ENCODE data around the gene TBCE. TPM values are rescaled to one million over a fixed set of nuclear protein-coding genes. Genes with fewer than 3 reads are reported as not detected.
A peak's percentile ranks its signal among the peaks of the same experiment; 100 is the strongest.

TBCE gene
- total RNA-seq, 2 donors from 2014 or later = 26.9 to 28.8 TPM

DNA sequence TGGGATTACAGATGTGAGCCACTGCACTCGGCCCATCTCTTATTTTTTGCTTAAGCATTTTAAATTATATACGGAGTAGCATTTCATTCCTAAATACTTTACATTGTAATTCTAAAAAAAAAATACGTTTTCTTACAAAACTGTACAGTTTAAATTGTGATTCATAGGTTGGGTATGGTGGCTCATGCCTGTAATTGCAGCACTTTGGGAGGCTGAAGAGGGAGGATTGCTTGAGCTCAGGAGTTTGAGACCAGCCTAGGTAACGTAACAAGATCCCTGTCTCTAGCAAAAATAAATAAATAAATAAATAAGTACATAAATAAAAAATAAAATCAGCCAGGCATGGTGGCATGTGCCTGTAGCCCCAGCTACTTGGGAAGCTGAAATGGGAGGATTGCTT lies 24.6 kb downstream of the TBCE start:
- peaks cover 0 to 11% of the 10 kb centered on the region in 2 donors for H3K36me3 Mint-ChIP-seq
- H3K27ac Mint-ChIP-seq = no peak overlapping the region
- H3K9me3 Mint-ChIP-seq = peaks cover 0 to 3% of the 10 kb centered on the region in 2 donors
- no peak for DNase-seq (ENCODE audit: low spot score in 2 of 2)
- no peak for ATAC-seq

DNA sequence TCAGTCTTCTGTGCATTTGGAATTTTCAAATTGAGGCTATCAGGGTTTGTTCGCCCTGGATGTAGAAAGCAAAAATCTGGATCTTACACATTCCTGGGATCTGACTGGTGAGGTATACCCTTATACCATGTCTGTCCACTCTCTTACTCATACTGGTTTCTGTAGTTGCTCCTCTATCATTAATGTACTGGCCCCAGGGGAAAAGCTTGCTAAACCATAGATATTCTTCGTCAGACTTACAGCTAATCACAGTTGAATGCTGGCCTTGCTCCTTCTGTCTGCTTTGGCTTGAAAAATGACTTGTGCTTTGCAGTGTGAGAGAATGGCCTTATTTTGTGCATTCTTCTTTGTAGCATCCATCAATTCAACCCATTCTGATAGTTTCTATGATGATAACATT lies 30.5 kb downstream of the TBCE start:
- DNase-seq (ENCODE audit: low spot score in 2 of 2) = no peak
- no peak for ATAC-seq
- Mint-ChIP-seq H3K9me3 (no peaks in the 10 kb centered on the region), H3K27ac (no peak overlapping the region), H3K36me3 (no peaks in the 10 kb centered on the region)

- Mint-ChIP-seq H3K27ac (no peak overlapping the region), H3K9me3 (no peaks in the 10 kb centered on the region), H3K36me3 (no peaks in the 10 kb centered on the region)
- ATAC-seq (no peak), DNase-seq (ENCODE audit: low spot score in 2 of 2) (no peak)
Measured at GRCh38 chr1:235399661-235400060, 32.4 kb downstream of the TBCE start.

GRCh38 chr1:235401251-235401650 lies 34.0 kb downstream of the TBCE start:
- H3K27ac Mint-ChIP-seq = no peak overlapping the region
- ATAC-seq (no peak), DNase-seq (ENCODE audit: low spot score in 2 of 2) (no peak)
- H3K36me3 Mint-ChIP-seq = no peaks in the 10 kb centered on the region
- no peaks in the 10 kb centered on the region for H3K9me3 Mint-ChIP-seq

DNA sequence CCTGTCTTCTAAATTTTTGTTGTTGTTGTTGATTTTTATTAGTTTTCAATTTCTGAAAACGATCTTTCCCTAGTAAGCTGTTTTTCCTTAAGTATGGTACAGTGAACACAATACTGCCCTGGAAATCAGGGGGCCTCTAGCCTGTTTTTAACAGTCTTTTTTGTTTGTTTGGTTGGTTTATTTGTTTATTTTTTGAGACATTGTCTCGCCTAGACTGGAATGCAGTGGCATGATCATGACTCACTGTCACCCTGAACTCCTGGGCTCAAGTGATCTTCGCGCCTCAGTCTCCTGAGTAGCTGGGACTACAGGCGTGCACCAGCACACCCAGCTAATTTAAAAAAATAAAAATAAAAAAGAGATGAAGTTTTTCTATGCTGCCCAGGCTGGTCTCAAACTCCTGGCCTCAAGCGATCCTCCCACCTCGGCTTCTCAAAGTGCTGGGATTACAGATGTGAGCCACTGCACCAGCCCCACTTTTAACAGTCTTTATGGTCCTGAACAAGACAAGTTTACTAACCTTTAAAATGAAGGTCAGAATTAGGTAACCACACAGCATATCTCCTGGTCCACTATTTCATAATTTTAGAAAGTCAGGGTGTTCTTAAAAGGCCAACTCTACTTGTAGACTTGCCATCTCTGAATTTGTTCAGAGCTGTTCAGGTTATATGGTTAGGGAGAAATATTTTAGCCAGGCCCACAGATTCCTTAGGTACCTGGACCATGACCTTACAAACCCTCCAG lies 35.4 kb downstream of the TBCE start:
- DNase-seq (ENCODE audit: low spot score in 2 of 2) (no peak), ATAC-seq (no peak)
- H3K27ac Mint-ChIP-seq = no peak overlapping the region
- no peaks in the 10 kb centered on the region for H3K9me3 Mint-ChIP-seq
- H3K36me3 Mint-ChIP-seq = no peaks in the 10 kb centered on the region

- Mint-ChIP-seq H3K36me3 (no peaks in the 10 kb centered on the region), H3K27ac (no peak overlapping the region)
Measured at GRCh38 chr1:235403593-235403992, 36.4 kb downstream of the TBCE start.

GRCh38 chr1:235404190-235404589 lies 37.0 kb downstream of the TBCE start:
- Mint-ChIP-seq H3K27ac (no peak overlapping the region), H3K36me3 (no peaks in the 10 kb centered on the region), H3K9me3 (no peaks in the 10 kb centered on the region)
- no peak for DNase-seq (ENCODE audit: low spot score in 2 of 2)
- ATAC-seq = no peak

More at GRCh38 chr1:235403593-235403992, 36.4 kb downstream of the TBCE start:
- no peaks in the 10 kb centered on the region for H3K9me3 Mint-ChIP-seq
- ATAC-seq (no peak), DNase-seq (ENCODE audit: low spot score in 2 of 2) (no peak)

DNA sequence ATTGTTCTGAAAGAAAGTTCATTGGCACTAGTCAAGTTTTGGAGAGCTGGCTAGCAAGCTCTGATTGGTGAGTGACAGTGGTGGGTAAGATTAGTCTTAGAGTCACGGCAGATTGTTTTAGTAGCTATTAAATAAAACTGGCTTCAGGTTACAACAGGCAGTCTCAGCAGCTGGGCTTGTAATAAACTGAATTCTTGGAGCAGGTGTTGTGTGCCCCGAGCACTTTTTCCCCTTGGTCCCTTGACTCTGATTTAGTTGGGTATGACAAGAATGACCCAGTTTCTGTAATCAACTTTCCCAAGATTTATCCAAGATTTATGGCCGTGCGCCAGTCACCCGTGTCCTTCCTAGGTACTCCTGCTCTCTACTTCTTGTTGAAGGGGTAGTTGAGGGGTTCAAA lies 40.2 kb downstream of the TBCE start:
- H3K9me3 Mint-ChIP-seq = no peaks in the 10 kb centered on the region
- ATAC-seq (no peak), DNase-seq (ENCODE audit: low spot score in 2 of 2) (no peak)
- no peak overlapping the region for H3K27ac Mint-ChIP-seq
- H3K36me3 Mint-ChIP-seq = no peaks in the 10 kb centered on the region

GRCh38 chr1:235408503-235408960 lies 41.3 kb downstream of the TBCE start:
- Mint-ChIP-seq H3K36me3 (no peaks in the 10 kb centered on the region), H3K27ac (no peak overlapping the region), H3K9me3 (no peaks in the 10 kb centered on the region)
- ATAC-seq = no peak
- DNase-seq (ENCODE audit: low spot score in 2 of 2) = no peak

DNA sequence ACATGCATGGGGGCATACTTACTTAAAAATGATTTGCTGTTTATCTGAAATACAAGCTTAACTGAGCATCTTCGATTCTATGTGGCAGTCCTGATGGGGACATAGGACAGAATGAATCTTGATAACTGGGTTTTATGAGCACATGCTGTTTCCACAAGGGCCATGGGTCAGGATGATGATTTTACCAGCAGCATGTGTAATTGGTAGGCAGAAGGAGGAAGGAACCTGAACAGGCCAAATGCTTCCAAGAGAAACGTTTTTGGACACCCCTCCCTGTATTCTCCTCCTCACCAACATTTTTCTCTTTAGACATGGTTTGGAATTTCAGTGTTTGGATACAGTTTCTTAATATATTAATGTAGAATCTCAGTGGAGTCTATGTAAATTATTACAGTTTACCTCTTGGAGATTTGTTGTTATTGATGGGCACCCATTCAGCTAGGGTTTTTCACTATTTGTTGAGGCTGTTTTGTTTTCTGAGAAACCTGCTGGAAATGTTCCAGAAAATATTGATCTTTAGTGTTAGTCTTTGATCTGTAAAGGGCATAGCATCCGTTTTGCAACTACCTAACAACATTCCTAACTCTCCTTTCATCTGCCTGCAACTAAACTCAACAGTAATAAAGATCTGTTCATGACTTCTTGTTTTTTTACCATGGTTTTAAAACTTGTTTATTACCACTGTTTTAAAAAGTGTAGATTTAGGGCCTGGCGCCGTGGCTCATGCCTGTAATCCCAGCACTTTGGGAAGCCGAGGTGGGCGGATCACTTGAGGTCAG lies 42.0 kb downstream of the TBCE start:
- Mint-ChIP-seq H3K9me3 (no peaks in the 10 kb centered on the region), H3K36me3 (no peaks in the 10 kb centered on the region), H3K27ac (no peak overlapping the region)
- ATAC-seq = no peak
- no peak for DNase-seq (ENCODE audit: low spot score in 2 of 2)

- H3K36me3 Mint-ChIP-seq = no peaks in the 10 kb centered on the region
- H3K27ac Mint-ChIP-seq = no peak overlapping the region
- no peaks in the 10 kb centered on the region for H3K9me3 Mint-ChIP-seq
- ATAC-seq (no peak), DNase-seq (ENCODE audit: low spot score in 2 of 2) (no peak)
Measured at GRCh38 chr1:235410467-235410866, 43.2 kb downstream of the TBCE start.

- peak in 1 of 2 donors; percentile 75 for ATAC-seq
- no peak for DNase-seq (ENCODE audit: low spot score in 2 of 2)
- H3K27ac Mint-ChIP-seq = peak overlapping the region in 1 of 2 donors; percentile 50
- no peaks in the 10 kb centered on the region for H3K9me3 Mint-ChIP-seq
- no peaks in the 10 kb centered on the region for H3K36me3 Mint-ChIP-seq
Measured at GRCh38 chr1:235411489-235412486, 44.6 kb downstream of the TBCE start.

DNA sequence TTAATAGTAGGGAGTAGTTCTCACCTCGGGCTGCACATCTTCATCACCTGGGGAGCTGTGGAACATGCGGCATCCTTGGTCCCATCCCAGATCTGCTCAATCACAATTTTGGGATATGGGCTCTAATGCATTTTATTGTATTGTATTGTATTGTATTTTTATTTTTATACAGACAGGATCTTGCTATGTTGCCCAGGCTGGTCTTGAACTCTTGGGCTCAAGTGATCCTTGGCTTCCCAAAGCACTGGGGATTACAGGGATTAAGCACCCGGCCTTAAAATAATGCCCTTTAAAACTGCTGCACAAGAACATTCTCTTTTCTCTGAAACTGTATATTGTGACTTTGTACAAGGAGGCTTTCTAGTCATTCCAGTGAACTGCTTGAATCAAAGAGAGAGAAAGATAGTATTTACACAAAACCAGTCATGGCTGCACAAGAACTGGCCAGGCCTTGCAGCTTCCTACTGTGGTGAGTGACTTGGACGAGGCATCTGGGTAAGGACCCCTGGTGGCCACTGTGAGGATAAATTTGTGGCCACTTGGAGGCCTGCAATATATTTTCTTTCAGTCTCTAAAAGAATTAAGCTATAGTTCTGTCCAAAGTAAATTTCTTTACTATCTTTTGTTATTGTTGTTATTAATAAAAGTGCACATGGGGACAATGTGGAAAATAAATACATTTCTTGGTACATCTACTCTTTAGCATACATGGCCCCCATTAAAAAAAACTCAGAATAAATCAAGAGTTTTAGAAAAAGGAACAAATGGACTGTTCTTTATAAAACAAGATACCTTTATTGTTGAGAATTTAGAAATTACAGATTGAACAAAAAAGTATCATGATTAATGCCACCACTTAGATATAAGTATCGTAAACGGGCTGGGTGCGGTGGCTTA lies 48.0 kb downstream of the TBCE start:
- Mint-ChIP-seq H3K27ac (no peak overlapping the region), H3K36me3 (no peaks in the 10 kb centered on the region), H3K9me3 (no peaks in the 10 kb centered on the region)
- ATAC-seq = peak; percentile 68 to 78
- DNase-seq (ENCODE audit: low spot score in 2 of 2) = peak in 1 of 2 donors; percentile 42

DNA sequence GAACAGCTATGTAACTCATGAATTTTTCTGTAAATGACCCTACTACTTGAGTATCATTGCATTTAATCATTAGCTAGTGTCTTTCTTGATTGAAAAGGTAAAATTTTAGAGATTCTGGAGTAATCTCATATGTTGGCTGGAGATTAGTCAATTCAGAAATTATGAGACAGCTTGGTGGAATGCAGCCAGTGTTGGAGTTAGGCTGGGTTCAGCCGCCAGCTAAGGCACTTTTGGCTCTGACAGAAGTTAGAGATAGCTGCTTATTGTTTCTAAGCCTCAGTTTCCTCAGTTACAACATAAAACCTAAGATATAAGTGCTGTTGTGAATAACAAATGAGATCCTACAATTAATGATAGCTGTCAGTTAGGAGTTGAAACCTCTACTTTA lies 49.4 kb downstream of the TBCE start:
- DNase-seq (ENCODE audit: low spot score in 2 of 2) = no peak
- no peak overlapping the region for H3K27ac Mint-ChIP-seq
- H3K36me3 Mint-ChIP-seq = no peaks in the 10 kb centered on the region
- H3K9me3 Mint-ChIP-seq = no peaks in the 10 kb centered on the region
- peak in 1 of 2 donors; percentile 13 for ATAC-seq

DNA sequence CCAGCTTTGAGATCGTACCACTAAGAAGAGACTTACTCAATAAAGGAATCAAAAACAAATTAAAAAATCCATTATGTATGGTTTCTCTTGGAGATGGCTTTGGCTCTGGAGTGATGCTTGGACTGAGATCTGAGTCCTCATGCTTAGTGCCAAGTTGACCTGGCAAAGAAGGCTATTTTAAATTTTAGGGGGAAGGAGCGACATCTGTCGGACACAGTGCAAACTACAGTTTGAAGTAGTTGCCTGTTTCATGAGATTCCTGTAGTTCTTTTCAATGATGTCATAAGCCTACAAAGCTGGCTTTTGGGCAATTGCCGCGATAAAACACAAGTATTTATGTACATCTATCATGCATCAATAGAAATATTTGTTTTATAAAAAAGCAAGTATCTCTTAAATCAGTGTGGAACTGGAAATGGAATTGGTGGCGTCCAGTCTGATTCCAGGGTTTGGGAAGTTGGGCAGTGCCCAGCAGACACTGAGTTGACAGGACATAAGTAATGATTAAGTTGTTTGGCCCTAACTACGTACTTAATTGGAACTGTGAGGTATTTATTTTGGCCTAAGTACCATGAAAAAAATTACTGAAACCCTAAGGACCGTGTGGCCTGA lies 50.0 kb downstream of the TBCE start:
- ATAC-seq (peak; percentile 50 to 64), DNase-seq (ENCODE audit: low spot score in 2 of 2) (peak in 1 of 2 donors; percentile 68)
- Mint-ChIP-seq H3K9me3 (no peaks in the 10 kb centered on the region), H3K27ac (peak overlapping the region in 1 of 2 donors; percentile 2), H3K36me3 (no peaks in the 10 kb centered on the region)
